Naive thymus-derived CD4-positive, alpha-beta T cell (primary cell): ENCODE data around the gene HDAC10. TPM values are rescaled to one million over a fixed set of nuclear protein-coding genes. Genes with fewer than 3 reads are reported as not detected.

Experiments
- ATAC-seq: fragments of 150-1000 bp; cut with Tn5 transposase; 2 replicates; pipeline ENCODE4 v1.10.0; 2021; ENCODE audit warnings: mild to moderate bottlenecking, moderate library complexity
- CTCF ChIA-PET: fragments of 350-600 bp; sonication (Branson Sonifier 250); formaldehyde crosslinking; loops from one replicate; lab custom pipeline; 2021; ENCODE audit warnings: antibody characterized with exemption; lab: Charles Lee
- POLR2A ChIA-PET: fragments of 350-600 bp; sonication (Branson Sonifier 250); formaldehyde crosslinking; loops from one replicate; lab custom pipeline; 2021; ENCODE audit warnings: antibody characterized with exemption, inconsistent platforms; lab: Charles Lee
- DNase-seq, 9 donors: peaks; one replicate each; pipeline versions ENCODE4 v3.0.0 to v3.0.0-alpha.2; 2020 to 2022; ENCODE audit warnings: mixed read lengths in 1 of 9
- H3K27ac ChIP-seq: one replicate; pipeline ENCODE4 v1.7.0; 2013; ENCODE audit warnings: mild to moderate bottlenecking, low read depth, low read length, moderate library complexity
- H3K27me3 ChIP-seq, 2 donors: one replicate each; pipeline ENCODE4 v1.7.0; 2013; ENCODE audit warnings: low read length in 2 of 2, mild to moderate bottlenecking in 2 of 2, moderate library complexity in 2 of 2; ENCODE audit not compliant: control insufficient read depth in 2 of 2, insufficient read depth in 2 of 2
- H3K36me3 ChIP-seq, 3 experiments: 1 replicate in 2 of 3; 2 replicates in 1 of 3; pipeline ENCODE4 v1.7.0; 2013; ENCODE audit warnings: low read length in 3 of 3, mild to moderate bottlenecking in 3 of 3, moderate library complexity in 1 of 3; ENCODE audit not compliant: insufficient read depth in 3 of 3, control insufficient read depth in 2 of 3
- H3K4me1 ChIP-seq, 2 donors: one replicate each; pipeline ENCODE4 v1.7.0; 2013; ENCODE audit warnings: low read length in 2 of 2, mild to moderate bottlenecking in 2 of 2, moderate library complexity in 1 of 2; ENCODE audit not compliant: control insufficient read depth in 2 of 2, insufficient read depth in 2 of 2
- H3K4me3 ChIP-seq: 2 replicates; pipeline ENCODE4 v1.7.0; 2013; ENCODE audit warnings: mild to moderate bottlenecking, low read length
- H3K9me3 ChIP-seq, 3 experiments: 1 replicate in 2 of 3; 2 replicates in 1 of 3; pipeline ENCODE4 v1.7.0; 2013; ENCODE audit warnings: low read length in 3 of 3; ENCODE audit not compliant: control insufficient read depth in 2 of 3
- H3K27ac Mint-ChIP-seq, 9 donors: one replicate each; pipeline ENCODE4 v1.8.0; 2020 to 2022; ENCODE audit warnings: mixed read lengths in 9 of 9, mild to moderate bottlenecking in 8 of 9, moderate library complexity in 5 of 9, inconsistent platforms in 2 of 9
- H3K27me3 Mint-ChIP-seq, 5 donors: one replicate each; pipeline ENCODE4 v1.8.0; 2021 to 2022; ENCODE audit warnings: mixed read lengths in 5 of 5, mild to moderate bottlenecking in 1 of 5
- H3K36me3 Mint-ChIP-seq, 5 donors: one replicate each; pipeline ENCODE4 v1.8.0; 2020 to 2022; ENCODE audit warnings: mixed read lengths in 5 of 5, mild to moderate bottlenecking in 3 of 5, inconsistent platforms in 1 of 5
- H3K4me1 Mint-ChIP-seq, 7 donors: one replicate each; pipeline ENCODE4 v1.8.0; 2020 to 2022; ENCODE audit warnings: mixed read lengths in 7 of 7, mild to moderate bottlenecking in 3 of 7, inconsistent platforms in 1 of 7
- H3K4me3 Mint-ChIP-seq, 10 donors: one replicate each; pipeline ENCODE4 v1.8.0; 2020 to 2022; ENCODE audit warnings: mild to moderate bottlenecking in 10 of 10, mixed read lengths in 10 of 10, moderate library complexity in 6 of 10, inconsistent platforms in 2 of 10
- H3K9me3 Mint-ChIP-seq, 11 donors: one replicate each; pipeline ENCODE4 v1.8.0; 2020 to 2022; ENCODE audit warnings: mixed read lengths in 11 of 11, mild to moderate bottlenecking in 4 of 11, inconsistent platforms in 1 of 11, moderate library complexity in 1 of 11
- intact Hi-C, 2 donors: fragments of 100-400 bp; cut with micrococcal nuclease; formaldehyde crosslinking; loops; one replicate each; pipeline ENCODE4 v1.15.1; 2023
- polyA plus RNA-seq, 2 donors: library from polyadenylated mRNA; unstranded; fragments of 300-500 nt; fragmentation: Illumina TruSeq; gene quantifications; one replicate each; pipeline ENCODE4 v1.2.3, GENCODE V29; 2021
- total RNA-seq, 6 experiments: library from RNA in 5 of 6; stranded (reverse) in 5 of 6; gene quantifications; 1 replicate in 5 of 6; 2 replicates in 1 of 6; pipeline ENCODE4 v1.2.3 and lab custom pipeline; 2021 to 2026

HDAC10 gene
- total and polyA plus RNA-seq, 7 experiments from 2014 or later = 7.1 to 139 (median 98.7) TPM

DNA sequence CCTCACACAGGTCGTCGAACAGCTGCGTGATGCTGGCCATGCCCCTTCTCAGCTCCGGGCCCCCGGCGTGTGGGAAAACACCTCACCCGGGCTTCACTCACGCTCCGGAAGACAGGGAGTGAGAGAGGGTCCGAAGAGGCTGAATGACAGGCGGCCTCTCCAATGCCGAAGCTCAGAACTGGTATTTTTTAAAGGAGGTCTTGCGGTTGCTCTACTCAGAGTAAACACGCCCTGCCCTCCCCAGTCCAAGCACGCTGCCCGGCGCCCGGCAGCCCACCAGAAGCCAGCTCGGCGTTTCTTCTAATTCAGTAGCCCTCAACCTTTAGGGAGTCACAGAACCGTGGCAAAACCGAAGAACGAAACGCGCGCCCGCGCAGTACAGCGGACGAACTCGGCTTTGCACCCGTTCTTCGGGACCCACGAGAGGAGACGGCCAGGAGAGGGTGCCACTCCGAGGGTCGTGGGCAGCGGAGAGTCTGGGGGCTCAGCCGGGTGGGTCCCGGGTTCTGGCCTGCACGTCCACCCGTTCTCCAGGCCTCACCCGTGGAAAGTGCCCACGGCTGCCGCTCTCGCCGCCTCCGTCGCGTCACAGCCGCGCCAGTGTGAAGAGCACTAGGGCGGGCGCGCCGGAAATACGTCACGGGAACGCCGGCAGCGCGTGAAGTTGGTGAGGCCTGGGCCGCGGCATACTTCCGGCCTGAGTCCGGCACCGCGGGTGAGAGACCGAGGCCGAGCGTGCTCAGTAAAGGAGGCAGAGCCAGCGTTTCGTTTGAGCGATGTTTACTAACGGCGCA, 6.4 kb downstream of the HDAC10 start, which contains the start of gene TUBGCP6:
TUBGCP6 (minus strand) TSS at position 604 of the 794 bp plus-strand sequence; CDS start at position 40, 564 bp downstream.
- Histone ChIP-seq H3K9me3 (no peaks in the 10 kb centered on the region), H3K4me3 (peak within 1 kb of the TSS; percentile 73), H3K27ac (peak within 1 kb of the TSS; percentile 96), H3K36me3 (peaks cover 1 to 45% (median 3%) of the 10 kb centered on the region in 3 experiments), H3K27me3 (no peaks in the 10 kb centered on the region), H3K4me1 (peaks cover 39 to 51% of the 10 kb centered on the region in 2 donors)
- Mint-ChIP-seq H3K36me3 (peaks cover 4 to 8% (median 4%) of the 10 kb centered on the region in 5 donors), H3K27ac (peak within 1 kb of the TSS; percentile 91 to 100 (median 100)), H3K9me3 (no peaks in the 10 kb centered on the region), H3K4me1 (peaks cover 16 to 52% (median 40%) of the 10 kb centered on the region in 7 donors), H3K4me3 (peak within 1 kb of the TSS; percentile 76 to 100 (median 98)), H3K27me3 (no peaks in the 10 kb centered on the region)
- DNase-seq = peak; percentile 88 to 95 (median 93)
- intact Hi-C loops = loop anchor here (1.0 to 2.0 kb wide), 9 partner anchors 8 to 376 kb away; partner anchors contain the start of genes DENND6B (in 1 of the 2), MAPK11 (in 1 of the 2), NCAPH2 (in 1 of the 2) and SCO2 (in 1 of the 2)
- ATAC-seq = peak; percentile 88
- ChIA-PET POLR2A (interaction anchor here (0.6 to 2.6 kb wide), 13 partner anchors 28 to 384 kb away, joined by 3 to 14 read pairs (median 3); partner anchors contain the start of genes ARSA, LMF2, NCAPH2 and SCO2), CTCF (interaction anchor here (0.6 to 1.4 kb wide), 5 partner anchors 70 to 377 kb away, joined by 3 to 6 read pairs (median 3); no protein-coding TSS in a partner anchor)

DNA sequence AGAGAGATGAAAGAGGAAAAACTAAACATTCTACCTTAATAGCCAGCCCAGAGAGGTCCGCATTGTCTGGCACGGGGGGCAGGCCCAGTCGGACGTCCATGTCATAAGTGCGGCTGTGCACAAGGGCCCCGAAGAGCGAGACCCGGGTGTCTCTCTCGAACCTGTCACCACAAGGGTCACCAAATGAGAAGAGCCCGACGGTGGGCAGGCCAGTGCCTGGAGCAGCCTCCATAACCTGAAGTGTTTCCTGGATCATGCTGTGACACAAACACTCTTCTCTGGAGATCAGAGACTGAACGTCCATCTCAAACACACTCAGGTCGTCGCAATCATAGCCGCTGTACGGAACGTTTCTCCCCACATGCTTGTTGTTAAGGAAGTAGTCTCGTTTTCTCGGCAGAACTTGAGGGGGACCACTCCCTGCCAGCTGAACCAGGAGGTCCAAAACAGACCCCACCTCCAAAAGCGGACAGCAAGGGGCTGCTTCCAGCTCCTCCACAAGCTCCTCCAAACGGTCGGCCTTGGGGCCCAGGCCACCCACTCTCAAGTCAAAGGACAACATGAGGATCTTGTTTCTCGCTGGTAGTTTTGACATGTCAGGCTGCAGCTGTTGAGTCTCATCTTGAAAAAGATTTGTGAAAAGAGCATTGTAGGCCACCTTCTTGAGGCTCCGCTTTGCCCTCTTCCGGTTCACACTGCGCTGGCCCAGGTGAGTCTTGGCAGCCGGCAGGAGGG, 7.2 kb downstream of the HDAC10 start:
- H3K27ac ChIP-seq = peak overlapping the region; percentile 96
- Mint-ChIP-seq H3K4me3 (peak overlapping the region; percentile 76 to 100 (median 98)), H3K4me1 (peaks cover 16 to 50% (median 40%) of the 10 kb centered on the region in 7 donors), H3K36me3 (peaks cover 4 to 9% (median 4%) of the 10 kb centered on the region in 5 donors), H3K9me3 (no peaks in the 10 kb centered on the region), H3K27me3 (no peaks in the 10 kb centered on the region), H3K27ac (peak overlapping the region; percentile 91 to 100 (median 100))
- H3K4me3 ChIP-seq = peak overlapping the region; percentile 73
- DNase-seq (no peak), ATAC-seq (no peak)
- ChIA-PET CTCF (interaction anchor here (0.6 to 1.7 kb wide), 6 partner anchors 7 to 378 kb away, joined by 3 to 7 read pairs (median 4); partner anchors contain the start of gene HDAC10), POLR2A (interaction anchor here (0.6 to 2.6 kb wide), 14 partner anchors 27 to 384 kb away, joined by 3 to 14 read pairs (median 3); partner anchors contain the start of genes ARSA, LMF2, NCAPH2 and SCO2)
- H3K36me3 ChIP-seq = peaks cover 4 to 45% (median 5%) of the 10 kb centered on the region in 3 experiments
- H3K4me1 ChIP-seq = peaks cover 35 to 47% of the 10 kb centered on the region in 2 donors
- intact Hi-C loops = loop anchor here (1.0 to 2.0 kb wide), 5 partner anchors 8 to 376 kb away; partner anchors contain the start of gene DENND6B (in 1 of the 2)
- H3K27me3 ChIP-seq = no peaks in the 10 kb centered on the region
- no peaks in the 10 kb centered on the region for H3K9me3 ChIP-seq

DNA sequence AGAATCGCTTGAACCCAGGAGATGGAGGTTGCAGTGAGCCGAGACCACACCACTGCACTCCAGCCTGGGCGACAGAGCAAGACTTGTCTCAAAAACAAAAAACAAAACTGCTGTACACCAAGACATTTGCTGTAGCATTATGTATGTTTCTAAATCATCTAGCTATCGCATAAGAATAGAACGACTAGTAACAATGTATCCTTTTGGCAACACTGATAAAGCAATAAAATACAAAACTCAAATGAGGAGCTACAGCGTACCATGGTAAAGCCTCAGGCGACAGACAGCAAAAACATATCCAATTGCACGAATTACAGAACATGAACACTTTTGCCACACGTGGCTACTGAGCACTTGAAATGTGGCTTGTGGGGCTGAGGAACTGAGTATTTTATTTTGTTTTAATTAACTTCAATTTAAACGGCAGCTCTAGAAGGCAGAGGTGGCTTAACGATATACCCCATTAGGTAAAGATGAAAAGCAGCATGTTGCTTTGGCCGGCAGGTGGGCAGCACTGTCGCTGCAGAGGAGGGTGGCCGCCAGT, 8.6 kb downstream of the HDAC10 start:
- ATAC-seq (no peak), DNase-seq (no peak)
- Histone ChIP-seq H3K27me3 (no peaks in the 10 kb centered on the region), H3K27ac (peak overlapping the region; percentile 96), H3K4me1 (peaks cover 31 to 41% of the 10 kb centered on the region in 2 donors), H3K36me3 (peaks cover 4 to 40% (median 5%) of the 10 kb centered on the region in 3 experiments), H3K9me3 (no peaks in the 10 kb centered on the region), H3K4me3 (peak overlapping the region; percentile 8)
- Mint-ChIP-seq H3K27me3 (no peaks in the 10 kb centered on the region), H3K4me3 (peak overlapping the region; percentile 76 to 100 (median 98)), H3K27ac (peak overlapping the region; percentile 21 to 100 (median 69)), H3K4me1 (peaks cover 16 to 53% (median 44%) of the 10 kb centered on the region in 7 donors), H3K36me3 (peaks cover 4 to 12% (median 4%) of the 10 kb centered on the region in 5 donors), H3K9me3 (no peaks in the 10 kb centered on the region)
- POLR2A ChIA-PET = interaction anchor here (1.1 to 1.5 kb wide), 4 partner anchors 9 to 379 kb away, joined by 3 to 7 read pairs (median 4); partner anchors contain the start of genes HDAC10 and SCO2
- intact Hi-C loops = no loop called here
- CTCF ChIA-PET = interaction anchor here (0.6 to 1.7 kb wide), 7 partner anchors 8 to 255 kb away, joined by 3 to 7 read pairs (median 4); partner anchors contain the start of gene HDAC10

GRCh38 chr22:50238755-50239154, 12.3 kb downstream of the HDAC10 start:
- H3K27ac Mint-ChIP-seq = no peak overlapping the region
- no peak for ATAC-seq

GRCh38 chr22:50236731-50237409, 14.2 kb downstream of the HDAC10 start:
- DNase-seq (no peak), ATAC-seq (no peak)
- Mint-ChIP-seq H3K27me3 (no peaks in the 10 kb centered on the region), H3K27ac (no peak overlapping the region), H3K9me3 (peaks cover 0 to 10% (median 0%) of the 10 kb centered on the region in 11 donors), H3K4me1 (peaks cover 9 to 50% (median 35%) of the 10 kb centered on the region in 7 donors), H3K4me3 (no peak overlapping the region), H3K36me3 (peaks cover 0 to 20% (median 7%) of the 10 kb centered on the region in 5 donors)
- Histone ChIP-seq H3K27ac (no peak overlapping the region), H3K27me3 (no peaks in the 10 kb centered on the region), H3K9me3 (no peaks in the 10 kb centered on the region), H3K36me3 (peaks cover 4 to 66% (median 5%) of the 10 kb centered on the region in 3 experiments), H3K4me1 (peaks cover 6 to 8% of the 10 kb centered on the region in 2 donors), H3K4me3 (no peak overlapping the region)
- ChIA-PET CTCF (no interaction called here), POLR2A (no interaction called here)
- intact Hi-C loops = no loop called here

More at GRCh38 chr22:50238755-50239154, 12.3 kb downstream of the HDAC10 start:
- intact Hi-C loops = no loop called here
- H3K9me3 Mint-ChIP-seq = peaks cover 0 to 10% (median 0%) of the 10 kb centered on the region in 11 donors
- Histone ChIP-seq H3K36me3 (peaks cover 4 to 48% (median 5%) of the 10 kb centered on the region in 3 experiments), H3K27me3 (no peaks in the 10 kb centered on the region), H3K9me3 (no peaks in the 10 kb centered on the region), H3K27ac (no peak overlapping the region), H3K4me1 (peaks cover 17 to 24% of the 10 kb centered on the region in 2 donors), H3K4me3 (no peak overlapping the region)
- DNase-seq = no peak
- ChIA-PET POLR2A (interaction anchor here (1.0 to 1.3 kb wide), 2 partner anchors 12 to 54 kb away, joined by 3 to 4 read pairs; partner anchors contain the start of gene HDAC10), CTCF (no interaction called here)
- no peak overlapping the region for H3K4me3 Mint-ChIP-seq
- H3K4me1 Mint-ChIP-seq = peaks cover 10 to 58% (median 44%) of the 10 kb centered on the region in 7 donors
- peaks cover 0 to 19% (median 7%) of the 10 kb centered on the region in 5 donors for H3K36me3 Mint-ChIP-seq
- H3K27me3 Mint-ChIP-seq = no peaks in the 10 kb centered on the region
